ENCODE results near the gene DCTD. TPM values are rescaled to one million over a fixed set of nuclear protein-coding genes. Genes with fewer than 3 reads are reported as not detected.

DCTD gene
- total and polyA plus RNA-seq, 4 donors, result 36.9 to 52.9 (median 44.7) TPM

DNA sequence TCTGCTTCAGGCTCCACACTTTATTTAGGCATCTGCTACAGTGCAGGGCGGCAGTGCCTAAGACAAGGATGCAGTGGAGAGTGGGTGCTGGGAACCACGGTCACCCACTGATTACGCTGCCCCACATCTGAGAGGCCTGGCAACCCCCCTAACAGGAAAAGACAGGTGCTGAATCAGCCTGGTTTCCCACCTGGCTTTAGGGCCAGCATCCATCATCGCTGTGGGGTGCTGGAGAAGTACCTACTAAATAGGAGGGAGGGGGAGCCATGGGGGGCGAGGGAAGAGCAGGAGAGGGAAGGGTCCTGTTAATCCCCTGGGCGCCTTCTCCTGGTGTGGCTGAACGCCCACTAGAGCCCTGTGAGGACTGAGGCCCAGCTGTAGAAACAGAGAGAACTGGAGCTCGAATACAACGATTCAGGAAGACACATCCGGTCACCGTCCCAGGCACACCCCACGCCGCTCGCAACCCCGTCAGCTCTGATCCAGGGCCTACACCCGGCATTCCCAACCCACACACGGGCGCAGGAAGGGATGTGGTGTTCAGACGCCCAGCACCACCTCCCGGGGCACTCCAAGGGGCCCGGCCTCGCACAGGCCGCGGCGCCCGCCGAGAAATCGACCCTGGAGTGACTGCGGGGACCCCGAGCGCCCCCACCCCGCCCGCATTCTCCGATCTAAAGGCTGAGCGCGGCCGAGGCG lies 554 bp downstream of the DCTD start (continued):
- TF ChIP-seq, protein P1, sequence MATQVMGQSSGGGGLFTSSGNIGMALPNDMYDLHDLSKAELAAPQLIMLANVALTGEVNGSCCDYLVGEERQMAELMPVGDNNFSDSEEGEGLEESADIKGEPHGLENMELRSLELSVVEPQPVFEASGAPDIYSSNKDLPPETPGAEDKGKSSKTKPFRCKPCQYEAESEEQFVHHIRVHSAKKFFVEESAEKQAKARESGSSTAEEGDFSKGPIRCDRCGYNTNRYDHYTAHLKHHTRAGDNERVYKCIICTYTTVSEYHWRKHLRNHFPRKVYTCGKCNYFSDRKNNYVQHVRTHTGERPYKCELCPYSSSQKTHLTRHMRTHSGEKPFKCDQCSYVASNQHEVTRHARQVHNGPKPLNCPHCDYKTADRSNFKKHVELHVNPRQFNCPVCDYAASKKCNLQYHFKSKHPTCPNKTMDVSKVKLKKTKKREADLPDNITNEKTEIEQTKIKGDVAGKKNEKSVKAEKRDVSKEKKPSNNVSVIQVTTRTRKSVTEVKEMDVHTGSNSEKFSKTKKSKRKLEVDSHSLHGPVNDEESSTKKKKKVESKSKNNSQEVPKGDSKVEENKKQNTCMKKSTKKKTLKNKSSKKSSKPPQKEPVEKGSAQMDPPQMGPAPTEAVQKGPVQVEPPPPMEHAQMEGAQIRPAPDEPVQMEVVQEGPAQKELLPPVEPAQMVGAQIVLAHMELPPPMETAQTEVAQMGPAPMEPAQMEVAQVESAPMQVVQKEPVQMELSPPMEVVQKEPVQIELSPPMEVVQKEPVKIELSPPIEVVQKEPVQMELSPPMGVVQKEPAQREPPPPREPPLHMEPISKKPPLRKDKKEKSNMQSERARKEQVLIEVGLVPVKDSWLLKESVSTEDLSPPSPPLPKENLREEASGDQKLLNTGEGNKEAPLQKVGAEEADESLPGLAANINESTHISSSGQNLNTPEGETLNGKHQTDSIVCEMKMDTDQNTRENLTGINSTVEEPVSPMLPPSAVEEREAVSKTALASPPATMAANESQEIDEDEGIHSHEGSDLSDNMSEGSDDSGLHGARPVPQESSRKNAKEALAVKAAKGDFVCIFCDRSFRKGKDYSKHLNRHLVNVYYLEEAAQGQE (IDR thresholded peaks at IDR 0.05), result no peak
- TF ChIP-seq FOXA1 (IDR thresholded peaks at IDR 0.05), result no peak

DNA sequence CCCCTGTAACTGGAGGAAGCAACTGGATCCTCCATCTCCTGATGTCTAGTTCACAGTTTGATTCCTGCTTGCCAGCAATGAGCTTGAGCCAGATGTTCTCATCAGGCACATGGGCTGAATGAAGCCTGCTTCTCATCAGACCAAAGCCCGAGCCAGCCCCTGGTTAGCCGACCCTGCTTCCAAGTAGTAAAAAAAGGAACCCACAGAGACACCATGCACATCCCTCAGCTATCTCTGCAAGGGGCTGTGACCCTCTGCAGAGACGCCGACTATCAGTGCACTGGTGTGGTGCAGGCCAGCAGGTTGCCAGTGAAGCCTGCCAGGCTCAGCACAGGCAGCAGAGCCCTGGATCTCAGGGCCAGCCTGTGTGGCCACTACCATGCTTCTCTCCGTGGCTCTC lies 2.8 kb downstream of the DCTD start:
- Histone ChIP-seq H3K27me3 (ENCODE audit: control insufficient read depth in 4 of 4, insufficient read depth in 4 of 4, low read length in 3 of 4) (no peaks in the 10 kb centered on the region), H3K36me3 (ENCODE audit: control insufficient read depth in 4 of 4, insufficient read depth in 3 of 4, low read depth in 1 of 4, low read length in 3 of 4) (peaks cover 7 to 41% (median 28%) of the 10 kb centered on the region in 4 donors), H3K9me3 (ENCODE audit: control insufficient read depth in 4 of 4, low read length in 3 of 4) (no peaks in the 10 kb centered on the region), H3K27ac (ENCODE audit: low read depth in 1 of 2, low read length in 2 of 2) (no peak overlapping the region), H3K9ac (ENCODE audit: low read depth in 1 of 2, low read length in 2 of 2) (no peak overlapping the region), H3K4me1 (ENCODE audit: control insufficient read depth in 4 of 4, insufficient read depth in 4 of 4, low read length in 3 of 4) (peaks cover 0 to 37% (median 14%) of the 10 kb centered on the region in 4 donors), H3K4me3 (ENCODE audit: low read depth in 1 of 3, low read length in 3 of 3) (no peak overlapping the region)
- TF ChIP-seq, protein P2, sequence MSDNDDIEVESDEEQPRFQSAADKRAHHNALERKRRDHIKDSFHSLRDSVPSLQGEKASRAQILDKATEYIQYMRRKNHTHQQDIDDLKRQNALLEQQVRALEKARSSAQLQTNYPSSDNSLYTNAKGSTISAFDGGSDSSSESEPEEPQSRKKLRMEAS (IDR thresholded peaks at IDR 0.05), result no peak
- TF ChIP-seq EGR1 (IDR thresholded peaks at IDR 0.05; ENCODE audit: low read depth in 2 of 2), result no peak
- TF ChIP-seq HNF4G (IDR thresholded peaks at IDR 0.05), result no peak
- no peak for TF ChIP-seq TAF1 (conservative IDR thresholded peaks at IDR 0.05)
- TF ChIP-seq FOXA1 (IDR thresholded peaks at IDR 0.05), result no peak
- TF ChIP-seq, protein P1 (IDR thresholded peaks at IDR 0.05), result no peak
- TF ChIP-seq JUND (IDR thresholded peaks at IDR 0.05), result no peak
- no peak for TF ChIP-seq RAD21 (IDR thresholded peaks at IDR 0.05)
- TF ChIP-seq GABPA (IDR thresholded peaks at IDR 0.05 in 1 of 2, conservative IDR thresholded peaks at IDR 0.05 in 1 of 2), result no peak
- TF ChIP-seq HNF4A (conservative IDR thresholded peaks at IDR 0.05), result no peak
- TF ChIP-seq NR2F2 (IDR thresholded peaks at IDR 0.05), result no peak
- 90% methylated on average over 5 of the region's 5 CpGs for WGBS
- no peak for DNase-seq (ENCODE audit: low spot score)

DNA sequence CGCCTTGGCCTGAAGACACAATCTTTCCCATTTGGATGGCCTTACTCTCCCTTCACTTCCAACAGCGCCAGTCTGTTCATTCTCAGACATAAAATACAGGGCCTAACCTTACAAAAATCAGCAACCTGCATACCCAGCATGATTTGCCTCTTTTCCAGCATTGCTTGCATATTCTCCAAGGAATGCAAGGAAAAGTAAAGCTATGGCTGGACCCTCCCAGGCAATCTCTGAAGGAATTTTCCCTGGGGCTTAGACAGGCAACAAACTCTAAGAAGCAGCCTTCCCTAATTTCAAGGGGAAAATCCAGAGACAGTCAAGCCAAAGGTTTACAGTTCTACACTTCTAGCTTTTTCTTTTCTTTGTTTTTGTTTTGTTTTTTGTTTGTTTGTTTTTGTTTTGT lies 3.6 kb downstream of the DCTD start:
- Histone ChIP-seq H3K9me3 (ENCODE audit: control insufficient read depth in 4 of 4, low read length in 3 of 4) (no peaks in the 10 kb centered on the region), H3K4me3 (ENCODE audit: low read depth in 1 of 3, low read length in 3 of 3) (no peak overlapping the region)
- over 99% methylated on average over 2 of the region's 2 CpGs for WGBS

More for the DNA sequence above, 3.6 kb downstream of the DCTD start:
- no peak for DNase-seq (ENCODE audit: low spot score)
- peaks cover 0 to 34% (median 14%) of the 10 kb centered on the region in 4 donors for H3K4me1 ChIP-seq (ENCODE audit: control insufficient read depth in 4 of 4, insufficient read depth in 4 of 4, low read length in 3 of 4)
- no peak overlapping the region for H3K9ac ChIP-seq (ENCODE audit: low read depth in 1 of 2, low read length in 2 of 2)
- H3K36me3 ChIP-seq (ENCODE audit: control insufficient read depth in 4 of 4, insufficient read depth in 3 of 4, low read depth in 1 of 4, low read length in 3 of 4), result peaks cover 7 to 43% (median 28%) of the 10 kb centered on the region in 4 donors
- TF ChIP-seq EGR1 (IDR thresholded peaks at IDR 0.05; ENCODE audit: low read depth in 2 of 2), result no peak
- no peaks in the 10 kb centered on the region for H3K27me3 ChIP-seq (ENCODE audit: control insufficient read depth in 4 of 4, insufficient read depth in 4 of 4, low read length in 3 of 4)
- no peak overlapping the region for H3K27ac ChIP-seq (ENCODE audit: low read depth in 1 of 2, low read length in 2 of 2)

Data from liver (tissue), 9 donors.